Epidermal melanocyte (primary cell): ENCODE results near the gene PCSK4.
"Not testable (repeated sequence)": the region's sequence is repeated elsewhere in the genome, so short reads cannot be mapped to it uniquely, and the experiment has no call there.

Experiments
- DNase-seq: peaks from one replicate; pipeline ENCODE4 v3.0.0; 2011; ENCODE audit warnings: low spot score; ENCODE audit not compliant: insufficient read length

Gene PCSK4

GRCh38 chr19:1505012-1505411 lies 14.9 kb upstream of the PCSK4 start:
- DNase-seq: no peak

GRCh38 chr19:1503925-1504773 lies 14.0 kb upstream of the PCSK4 start:
- DNase-seq: no peak

- no peak for DNase-seq
These were observed 13.2 kb upstream of the PCSK4 start for GRCh38 chr19:1503089-1503924.

- no peak for DNase-seq
These were observed 12.4 kb upstream of the PCSK4 start for GRCh38 chr19:1502433-1503088.

- DNase-seq: no peak
These were observed 11.0 kb upstream of the PCSK4 start for GRCh38 chr19:1501200-1501595.

GRCh38 chr19:1499231-1499630 lies 9.1 kb upstream of the PCSK4 start:
- DNase-seq: not testable (repeated sequence)

- no peak for DNase-seq
These were observed 7.6 kb upstream of the PCSK4 start for GRCh38 chr19:1497578-1498235.

- DNase-seq: no peak
These were observed 6.8 kb upstream of the PCSK4 start for GRCh38 chr19:1496714-1497577.

GRCh38 chr19:1495799-1496713 lies 5.9 kb upstream of the PCSK4 start:
- DNase-seq: no peak

GRCh38 chr19:1495051-1495798 lies 5.1 kb upstream of the PCSK4 start:
- no peak for DNase-seq

- no peak for DNase-seq
These were observed 4.1 kb upstream of the PCSK4 start for GRCh38 chr19:1494115-1494815.

- DNase-seq: no peak
These were observed 2.4 kb upstream of the PCSK4 start for GRCh38 chr19:1492474-1493006.

GRCh38 chr19:1491849-1492170 lies 1.7 kb upstream of the PCSK4 start:
- no peak for DNase-seq

GRCh38 chr19:1491114-1491848 lies 1.1 kb upstream of the PCSK4 start, which contains the start of gene REEP6:
Gene REEP6, plus strand, starts transcription at chr19:1491181. Its CDS starts 89 bp downstream, at chr19:1491270.
- DNase-seq: no peak

GRCh38 chr19:1489463-1490310 lies 463 bp downstream of the PCSK4 start:
- no peak for DNase-seq

- no peak for DNase-seq
These were observed 1.9 kb downstream of the PCSK4 start for GRCh38 chr19:1488282-1488601.
